Naive B cell (primary cell): ENCODE results near the gene VEZT. TPM values are rescaled to one million over a fixed set of nuclear protein-coding genes. Genes with fewer than 3 reads are reported as not detected.

Source experiments
- ATAC-seq, 2 donors: fragments of 150-1000 bp; cut with Tn5 transposase; 2 replicates each; pipeline ENCODE4 v1.10.0; 2021; ENCODE audit warnings: low read depth in 2 of 2, mild to moderate bottlenecking in 2 of 2, moderate library complexity in 2 of 2
- DNase-seq: peaks from one replicate; pipeline ENCODE4 v3.0.0; 2022
- H3K27ac Mint-ChIP-seq, 6 donors: one replicate each; pipeline ENCODE4 v1.8.0; 2020 to 2022; ENCODE audit warnings: mild to moderate bottlenecking in 6 of 6, mixed read lengths in 6 of 6, moderate library complexity in 5 of 6, inconsistent platforms in 2 of 6
- H3K27me3 Mint-ChIP-seq, 3 donors: one replicate each; pipeline ENCODE4 v1.8.0; 2021 to 2022; ENCODE audit warnings: mixed read lengths in 3 of 3, mild to moderate bottlenecking in 1 of 3
- H3K36me3 Mint-ChIP-seq, 2 donors: one replicate each; pipeline ENCODE4 v1.8.0; 2020 to 2022; ENCODE audit warnings: mixed read lengths in 2 of 2, inconsistent platforms in 1 of 2, mild to moderate bottlenecking in 1 of 2
- H3K4me1 Mint-ChIP-seq, 3 donors: one replicate each; pipeline ENCODE4 v1.8.0; 2020 to 2022; ENCODE audit warnings: mixed read lengths in 3 of 3, inconsistent platforms in 1 of 3, mild to moderate bottlenecking in 1 of 3, moderate library complexity in 1 of 3
- H3K4me3 Mint-ChIP-seq, 8 donors: one replicate each; pipeline ENCODE4 v1.8.0; 2020 to 2022; ENCODE audit warnings: mild to moderate bottlenecking in 8 of 8, mixed read lengths in 8 of 8, moderate library complexity in 8 of 8, inconsistent platforms in 2 of 8
- H3K9me3 Mint-ChIP-seq, 7 donors: one replicate each; pipeline ENCODE4 v1.8.0; 2020 to 2022; ENCODE audit warnings: mixed read lengths in 7 of 7, mild to moderate bottlenecking in 5 of 7, inconsistent platforms in 2 of 7, moderate library complexity in 1 of 7
- polyA plus RNA-seq, 6 donors: library from polyadenylated mRNA; unstranded; fragments of 300-500 nt; fragmentation: Illumina TruSeq; gene quantifications; one replicate each; pipeline ENCODE4 v1.2.3, GENCODE V29; 2021; ENCODE audit warnings: low read depth in 6 of 6

The VEZT gene
- polyA plus RNA-seq, 6 donors from 2014 or later: 15.1 to 24.6 (median 20.6) TPM

GRCh38 chr12:95335948-95336347 lies 118.3 kb downstream of the VEZT start:
- H3K36me3 Mint-ChIP-seq: no peaks in the 10 kb centered on the region
- ATAC-seq (no peak), DNase-seq (no peak)
- peak overlapping the region in 1 of 6 donors; percentile 30 for H3K27ac Mint-ChIP-seq
- H3K27me3 Mint-ChIP-seq: peaks cover 0 to 9% (median 2%) of the 10 kb centered on the region in 3 donors
- peaks cover 0 to 2% (median 0%) of the 10 kb centered on the region in 7 donors for H3K9me3 Mint-ChIP-seq
- H3K4me3 Mint-ChIP-seq: peak overlapping the region in 1 of 8 donors; percentile 11
- H3K4me1 Mint-ChIP-seq: no peaks in the 10 kb centered on the region

DNA sequence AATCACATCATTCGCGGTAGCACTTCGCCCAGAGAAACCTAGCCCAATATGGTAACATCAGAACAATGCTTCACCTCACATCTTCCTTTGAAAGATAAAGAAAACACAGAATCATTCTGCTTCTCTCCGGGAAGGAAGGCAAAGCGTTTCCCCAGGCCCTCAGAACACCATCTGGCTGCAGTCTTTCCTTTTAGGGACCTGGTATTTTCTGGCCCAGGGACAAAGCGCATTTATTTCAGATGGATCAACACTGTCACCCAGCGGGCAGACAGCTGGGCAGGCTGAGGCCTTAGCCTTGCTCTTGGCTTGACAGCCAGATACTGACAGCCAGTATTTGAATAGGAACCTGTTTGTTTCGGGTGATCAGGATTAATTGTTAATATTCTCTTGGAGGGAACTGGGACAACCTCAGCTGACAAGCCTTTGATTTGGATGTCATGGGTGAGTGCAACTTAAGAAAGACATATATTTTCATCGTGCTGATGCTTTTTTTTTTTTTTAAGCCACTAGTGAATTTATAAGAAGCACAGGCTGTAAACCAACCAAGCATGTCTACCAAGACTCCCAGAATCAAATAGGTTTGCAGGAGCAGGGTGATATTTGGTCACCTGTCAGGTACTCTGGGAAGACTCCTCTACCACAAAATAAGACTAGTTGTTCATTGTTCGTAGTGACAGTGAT lies 118.9 kb downstream of the VEZT start:
- Mint-ChIP-seq H3K27me3 (peaks cover 0 to 12% (median 5%) of the 10 kb centered on the region in 3 donors), H3K36me3 (no peaks in the 10 kb centered on the region), H3K27ac (peak overlapping the region in 1 of 6 donors; percentile 15), H3K9me3 (peaks cover 0 to 2% (median 0%) of the 10 kb centered on the region in 7 donors), H3K4me1 (no peaks in the 10 kb centered on the region), H3K4me3 (peak overlapping the region in 1 of 8 donors; percentile 11)
- no peak for ATAC-seq
- DNase-seq: no peak

- H3K4me1 Mint-ChIP-seq: no peaks in the 10 kb centered on the region
- no peak overlapping the region for H3K27ac Mint-ChIP-seq
Observed at GRCh38 chr12:95337146-95337545, 119.5 kb downstream of the VEZT start.

GRCh38 chr12:95339086-95339788 lies 121.6 kb downstream of the VEZT start:
- H3K36me3 Mint-ChIP-seq: no peaks in the 10 kb centered on the region
- H3K27ac Mint-ChIP-seq: no peak overlapping the region
- no peak for ATAC-seq
- H3K27me3 Mint-ChIP-seq: peaks cover 5 to 12% (median 5%) of the 10 kb centered on the region in 3 donors
- no peak for DNase-seq
- no peaks in the 10 kb centered on the region for H3K4me1 Mint-ChIP-seq
- peaks cover 0 to 2% (median 0%) of the 10 kb centered on the region in 7 donors for H3K9me3 Mint-ChIP-seq
- no peak overlapping the region for H3K4me3 Mint-ChIP-seq

More at GRCh38 chr12:95337146-95337545, 119.5 kb downstream of the VEZT start:
- Mint-ChIP-seq H3K27me3 (peaks cover 0 to 12% (median 5%) of the 10 kb centered on the region in 3 donors), H3K36me3 (no peaks in the 10 kb centered on the region), H3K9me3 (peaks cover 0 to 2% (median 0%) of the 10 kb centered on the region in 7 donors), H3K4me3 (no peak overlapping the region)
- DNase-seq (no peak), ATAC-seq (no peak)

DNA sequence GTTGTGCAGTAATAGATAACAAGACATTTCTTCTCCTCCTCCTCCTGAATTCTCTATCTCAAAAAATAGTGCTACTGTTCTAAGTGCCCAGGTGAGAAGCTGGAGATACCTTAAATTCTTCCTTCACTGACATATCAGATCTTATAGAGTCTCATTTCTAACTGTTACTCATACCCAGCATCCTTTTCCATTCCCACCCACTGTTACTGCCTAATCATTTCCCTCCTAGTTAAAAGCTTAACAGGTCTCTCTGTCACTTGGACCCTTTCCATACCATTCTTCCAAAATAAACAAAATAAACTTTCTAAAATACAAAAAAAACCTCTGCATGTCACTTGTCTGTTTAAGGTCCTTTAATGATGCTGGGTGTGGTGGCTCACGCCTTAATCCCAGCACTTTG lies 124.4 kb downstream of the VEZT start:
- H3K27me3 Mint-ChIP-seq: peaks cover 5 to 12% (median 5%) of the 10 kb centered on the region in 3 donors
- ATAC-seq: no peak
- H3K36me3 Mint-ChIP-seq: no peaks in the 10 kb centered on the region
- H3K4me1 Mint-ChIP-seq: no peaks in the 10 kb centered on the region
- H3K9me3 Mint-ChIP-seq: peaks cover 0 to 2% (median 0%) of the 10 kb centered on the region in 7 donors
- H3K4me3 Mint-ChIP-seq: no peak overlapping the region
- no peak for DNase-seq
- no peak overlapping the region for H3K27ac Mint-ChIP-seq

DNA sequence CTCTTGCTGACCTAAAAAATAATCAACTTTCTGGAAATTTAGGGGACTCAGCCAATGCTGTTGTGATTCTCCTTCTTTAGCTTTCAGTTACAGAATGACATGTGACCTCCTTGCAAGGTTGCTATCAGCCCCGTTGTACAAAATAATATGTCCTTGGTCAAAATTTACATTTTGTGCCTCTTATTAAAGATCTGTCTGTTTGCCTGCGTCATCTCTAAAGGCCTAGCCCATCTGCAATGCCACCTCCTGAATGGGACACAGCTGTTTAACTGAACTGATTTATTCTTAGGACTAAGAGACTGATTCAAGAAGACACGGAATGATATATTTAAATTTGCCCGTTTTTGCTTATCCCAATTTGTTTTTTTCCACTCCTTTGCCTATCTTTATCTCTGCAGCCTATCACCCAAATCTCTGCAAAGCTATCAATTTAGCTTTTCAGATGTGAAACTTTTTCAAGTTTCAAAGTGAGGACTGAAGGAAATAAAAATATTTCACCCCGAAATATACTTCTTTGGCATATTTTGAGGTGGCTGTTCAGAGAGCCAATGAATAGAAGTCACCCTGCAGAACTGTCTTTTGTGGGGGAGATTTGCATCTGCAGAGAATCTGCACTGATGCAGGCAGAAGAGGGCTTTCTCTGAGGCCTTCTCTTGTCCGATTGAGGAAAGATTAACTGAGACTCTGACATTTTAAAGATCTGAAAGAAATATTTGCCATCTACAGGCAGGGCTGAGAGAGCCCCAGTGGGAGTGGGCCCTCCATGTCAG lies 126.0 kb downstream of the VEZT start:
- peaks cover 5 to 11% (median 5%) of the 10 kb centered on the region in 3 donors for H3K27me3 Mint-ChIP-seq
- H3K4me3 Mint-ChIP-seq: no peak overlapping the region
- peaks cover 0 to 2% (median 0%) of the 10 kb centered on the region in 7 donors for H3K9me3 Mint-ChIP-seq
- no peak overlapping the region for H3K27ac Mint-ChIP-seq
- H3K36me3 Mint-ChIP-seq: no peaks in the 10 kb centered on the region
- DNase-seq (no peak), ATAC-seq (no peak)
- H3K4me1 Mint-ChIP-seq: no peaks in the 10 kb centered on the region

- Mint-ChIP-seq H3K36me3 (no peaks in the 10 kb centered on the region), H3K27ac (no peak overlapping the region), H3K9me3 (no peaks in the 10 kb centered on the region), H3K4me1 (peaks cover 0 to 6% (median 0%) of the 10 kb centered on the region in 3 donors), H3K27me3 (peaks cover 0 to 18% (median 17%) of the 10 kb centered on the region in 3 donors), H3K4me3 (no peak overlapping the region)
- ATAC-seq (no peak), DNase-seq (no peak)
Observed at GRCh38 chr12:95349291-95349690, 131.7 kb downstream of the VEZT start.

DNA sequence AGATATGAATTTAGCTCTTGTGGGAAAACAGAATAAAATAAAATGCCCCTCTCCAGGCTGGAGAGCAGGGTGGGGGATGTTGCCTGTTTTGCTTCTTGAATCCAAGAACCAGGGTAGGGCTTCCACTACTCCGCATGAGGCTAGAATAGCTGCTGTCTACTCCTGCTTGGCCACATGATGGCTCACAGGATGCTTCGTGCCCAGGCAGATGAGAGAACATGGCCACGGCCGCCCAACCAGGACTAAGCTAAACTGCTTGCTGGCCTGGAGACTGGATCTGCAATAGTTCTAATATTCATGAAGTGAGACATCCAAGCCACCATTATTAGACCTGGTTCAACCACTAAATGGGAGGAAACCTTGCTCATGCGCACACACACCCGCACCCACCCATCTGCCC lies 134.1 kb downstream of the VEZT start:
- Mint-ChIP-seq H3K4me3 (no peak overlapping the region), H3K36me3 (no peaks in the 10 kb centered on the region), H3K27ac (peak overlapping the region in 1 of 6 donors; percentile 56), H3K4me1 (peaks cover 0 to 6% (median 0%) of the 10 kb centered on the region in 3 donors), H3K9me3 (no peaks in the 10 kb centered on the region), H3K27me3 (peaks cover 0 to 32% (median 17%) of the 10 kb centered on the region in 3 donors)
- no peak for DNase-seq
- no peak for ATAC-seq

Other genes starting within 250 kb of the VEZT start
- gene NDUFA12, start 214.1 kb upstream of the VEZT start, polyA plus RNA-seq: 100 to 1,000 TPM; 229 to 398 (median 293) TPM
- 10 to 100 TPM in 5 of 6 donors, 1 to 10 TPM in 1; 8.1 to 17.1 (median 11.5) TPM for gene NR2C1, start 144.2 kb upstream of the VEZT start, polyA plus RNA-seq
- gene FGD6, start 340 bp upstream of the VEZT start, polyA plus RNA-seq: under 1 TPM in 4 of 6 donors, not detected in 2; 0.05 to 0.81 (median 0.61) TPM